Activated CD4-positive, alpha-beta memory T cell treated with anti-CD3 and anti-CD28 coated beads for 36 hours (primary cell): Measurements from ENCODE around the gene GATD1. TPM values are rescaled to one million over a fixed set of nuclear protein-coding genes. Genes with fewer than 3 reads are reported as not detected.
A peak's percentile ranks its signal among the peaks of the same experiment; 100 is the strongest.

Experiments used
- CTCF ChIA-PET: fragments of 350-600 bp; sonication (Branson Sonifier 250); formaldehyde crosslinking; loops from one replicate; lab custom pipeline; 2021; ENCODE audit warnings: antibody characterized with exemption, inconsistent platforms; lab: Charles Lee
- POLR2A ChIA-PET: fragments of 350-600 bp; sonication (Branson Sonifier 250); formaldehyde crosslinking; loops from one replicate; lab custom pipeline; 2021; ENCODE audit warnings: antibody characterized with exemption; lab: Charles Lee
- DNase-seq: peaks from one replicate; pipeline ENCODE4 v3.0.0-alpha.2; 2020
- H3K27ac Mint-ChIP-seq: one replicate; pipeline ENCODE4 v1.8.0; 2021; ENCODE audit warnings: mixed read lengths
- H3K27me3 Mint-ChIP-seq: one replicate; pipeline ENCODE4 v1.8.0; 2021; ENCODE audit warnings: mixed read lengths
- H3K36me3 Mint-ChIP-seq: one replicate; pipeline ENCODE4 v1.8.0; 2021; ENCODE audit warnings: mixed read lengths
- H3K4me1 Mint-ChIP-seq: one replicate; pipeline ENCODE4 v1.8.0; 2021; ENCODE audit warnings: low read depth, mixed read lengths
- H3K4me3 Mint-ChIP-seq: one replicate; pipeline ENCODE4 v1.8.0; 2021; ENCODE audit warnings: mild to moderate bottlenecking, mixed read lengths
- H3K9me3 Mint-ChIP-seq: one replicate; pipeline ENCODE4 v1.8.0; 2021; ENCODE audit warnings: mixed read lengths
- intact Hi-C: fragments of 100-400 bp; cut with micrococcal nuclease; formaldehyde crosslinking; loops from one replicate; pipeline ENCODE4 v1.15.1; 2023
- total RNA-seq, 2 experiments: library from RNA; stranded (reverse); gene quantifications; one replicate each; pipeline ENCODE4 v1.2.3, GENCODE V29; 2021

Gene GATD1
- total RNA-seq, 2 experiments from 2014 or later = 36.6 to 39.1 TPM

- Mint-ChIP-seq H3K9me3 (peaks cover 3% of the 10 kb centered on the region), H3K4me1 (peaks cover 10% of the 10 kb centered on the region), H3K27me3 (peaks cover 14% of the 10 kb centered on the region), H3K27ac (no peak overlapping the region), H3K4me3 (peak overlapping the region; percentile 17), H3K36me3 (no peaks in the 10 kb centered on the region)
- intact Hi-C loops = loop anchor here (5.0 kb wide), 1 partner anchor 182 kb away; the partner anchor contains the start of genes HRAS and LRRC56
- ChIA-PET CTCF (interaction anchor here (0.9 to 10.1 kb wide), 5 partner anchors 9 to 165 kb away, joined by 3 to 129 read pairs (median 4); no protein-coding TSS in a partner anchor), POLR2A (no interaction called here)
- no peak for DNase-seq
Observed at GRCh38 chr11:719214-720016, 57.9 kb downstream of the GATD1 start.

Other genes starting within 250 kb of the GATD1 start
- 10 to 100 TPM; 39.8 to 42.0 TPM for gene HRAS, start 241.9 kb downstream of the GATD1 start, total RNA-seq
- gene LRRC56, start 240.0 kb downstream of the GATD1 start, total RNA-seq = 1 to 10 TPM; 1.3 to 1.6 TPM
- gene LMNTD2, start 216.7 kb downstream of the GATD1 start, total RNA-seq = 1 to 10 TPM; 3.1 to 3.9 TPM
- gene RASSF7, start 216.5 kb downstream of the GATD1 start, total RNA-seq = 10 to 100 TPM; 18.8 to 21.9 TPM
- 10 to 100 TPM; 32.4 to 33.5 TPM for gene PHRF1, start 201.0 kb downstream of the GATD1 start, total RNA-seq
- 10 to 100 TPM; 79.9 to 80.7 TPM for gene IRF7, start 161.5 kb downstream of the GATD1 start, total RNA-seq
- not detected for gene CDHR5, start 152.5 kb downstream of the GATD1 start, total RNA-seq
- gene SCT, start 150.3 kb downstream of the GATD1 start, total RNA-seq = not detected
- gene DRD4, start 140.2 kb downstream of the GATD1 start, total RNA-seq = under 1 TPM; 0.21 to 0.39 TPM
- gene DEAF1, start 82.3 kb downstream of the GATD1 start, total RNA-seq = 10 to 100 TPM; 41.5 to 50.5 TPM
- gene TMEM80, start 81.7 kb downstream of the GATD1 start, total RNA-seq = 1 to 10 TPM; 9.5 to 9.8 TPM
- gene EPS8L2, start 71.3 kb downstream of the GATD1 start, total RNA-seq = 10 to 100 TPM; 12.4 to 12.6 TPM
- gene TALDO1, start 30.0 kb downstream of the GATD1 start, total RNA-seq = 100 to 1,000 TPM; 284 to 296 TPM
- gene CEND1, start 12.6 kb upstream of the GATD1 start, total RNA-seq = 1 to 10 TPM in 1 of 2 experiments, under 1 TPM in 1; 0.68 to 1.1 TPM
- 10 to 100 TPM; 28.4 to 32.2 TPM for gene SLC25A22, start 20.8 kb upstream of the GATD1 start, total RNA-seq
- 10 to 100 TPM; 28.3 to 32.1 TPM for gene PIDD1, start 27.7 kb upstream of the GATD1 start, total RNA-seq
- 1,000 to 10,000 TPM; 2,941 to 2,963 TPM for gene RPLP2, start 32.5 kb upstream of the GATD1 start, total RNA-seq
- gene PNPLA2, start 41.4 kb upstream of the GATD1 start, total RNA-seq = 10 to 100 TPM; 33.2 to 35.0 TPM
- 1 to 10 TPM; 1.8 to 2.3 TPM for gene CRACR2B, start 50.4 kb upstream of the GATD1 start, total RNA-seq
- gene CD151, start 55.5 kb upstream of the GATD1 start, total RNA-seq = 10 to 100 TPM; 40.2 to 40.9 TPM
- gene POLR2L, start 65.0 kb upstream of the GATD1 start, total RNA-seq = 10 to 100 TPM; 70.4 to 74.0 TPM
- gene TSPAN4, start 65.4 kb upstream of the GATD1 start, total RNA-seq = 1 to 10 TPM; 5.2 to 5.3 TPM
- 10 to 100 TPM; 61.5 to 61.6 TPM for gene CHID1, start 133.3 kb upstream of the GATD1 start, total RNA-seq
- 10 to 100 TPM; 42.8 to 44.1 TPM for gene AP2A2, start 148.4 kb upstream of the GATD1 start, total RNA-seq